RKO (cell line): Measurements from ENCODE around the gene RPL27A.

Experiments used
- DNase-seq: peaks from one replicate; pipeline ENCODE4 v3.0.0-alpha.2; 2016; ENCODE audit warnings: low spot score

RPL27A gene

DNA sequence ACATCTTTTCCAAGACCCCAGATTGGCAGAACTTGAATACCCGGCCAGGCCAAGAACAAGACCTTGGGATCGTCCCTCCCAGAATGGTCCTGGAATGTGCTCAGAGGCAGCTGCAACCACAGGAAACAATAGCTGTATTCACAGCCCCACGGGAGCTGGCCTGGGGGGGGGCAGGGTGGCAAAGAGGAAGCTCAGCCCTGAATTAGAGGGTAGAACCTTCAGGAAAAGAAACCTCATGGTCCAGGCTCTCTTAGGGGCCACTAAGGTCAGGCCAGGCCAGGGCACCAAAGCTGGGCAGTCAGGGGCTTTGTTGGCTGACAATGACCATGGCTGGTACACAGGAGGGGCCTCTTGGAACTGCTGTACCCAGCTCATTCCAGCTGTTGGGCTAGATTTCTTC is 17.3 kb downstream of the RPL27A start:
- no peak for DNase-seq

DNA sequence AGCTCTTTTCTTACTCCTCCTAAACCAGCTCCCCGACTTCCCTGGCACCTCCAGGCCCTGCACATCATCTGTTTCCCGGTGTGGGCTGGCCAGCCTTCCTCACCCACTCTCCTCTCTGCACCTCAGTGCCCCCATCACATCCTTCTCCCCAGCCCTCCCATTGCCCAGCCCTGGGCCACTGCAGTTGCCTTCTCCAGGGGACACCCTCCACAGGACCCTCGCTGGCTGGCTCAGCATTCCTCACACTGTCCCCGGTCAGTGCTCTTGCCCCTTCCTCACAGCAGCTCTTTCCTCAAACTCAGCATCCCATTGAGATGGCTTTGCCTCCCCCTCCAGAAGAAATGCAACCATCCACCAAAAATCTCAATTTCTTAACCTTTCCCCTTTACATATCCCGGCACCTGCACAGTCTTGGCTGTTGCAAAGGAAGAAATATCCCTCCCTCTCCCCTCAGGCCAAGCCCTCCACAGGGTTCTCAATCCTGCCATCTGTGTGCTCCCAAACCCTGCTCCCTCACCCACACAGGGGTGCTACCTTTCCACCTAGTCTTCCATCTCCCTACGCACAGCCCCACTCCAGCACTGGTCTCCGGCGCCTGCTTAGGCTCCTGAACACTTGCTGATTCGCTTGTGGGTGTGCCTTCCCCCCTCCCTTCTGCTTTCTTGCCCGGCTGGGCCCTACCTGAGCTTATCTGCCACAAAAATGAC is 19.5 kb downstream of the RPL27A start:
- no peak for DNase-seq

DNA sequence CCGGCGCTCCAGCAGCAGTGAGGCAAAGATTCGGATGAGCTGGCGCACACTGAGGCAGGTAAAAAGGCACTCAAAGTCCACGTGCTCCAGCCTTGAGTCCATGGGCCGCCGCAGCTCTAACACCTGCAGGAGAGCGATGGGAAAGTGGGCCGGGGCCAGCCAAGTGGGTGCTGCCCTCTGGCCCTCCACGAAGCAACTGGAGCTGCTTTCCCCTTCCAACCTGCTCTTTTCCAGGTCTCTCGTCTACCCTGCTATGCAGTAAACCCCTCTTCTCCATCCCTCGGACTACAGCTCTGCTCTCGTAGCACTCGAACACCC is 20.0 kb downstream of the RPL27A start:
- no peak for DNase-seq

DNA sequence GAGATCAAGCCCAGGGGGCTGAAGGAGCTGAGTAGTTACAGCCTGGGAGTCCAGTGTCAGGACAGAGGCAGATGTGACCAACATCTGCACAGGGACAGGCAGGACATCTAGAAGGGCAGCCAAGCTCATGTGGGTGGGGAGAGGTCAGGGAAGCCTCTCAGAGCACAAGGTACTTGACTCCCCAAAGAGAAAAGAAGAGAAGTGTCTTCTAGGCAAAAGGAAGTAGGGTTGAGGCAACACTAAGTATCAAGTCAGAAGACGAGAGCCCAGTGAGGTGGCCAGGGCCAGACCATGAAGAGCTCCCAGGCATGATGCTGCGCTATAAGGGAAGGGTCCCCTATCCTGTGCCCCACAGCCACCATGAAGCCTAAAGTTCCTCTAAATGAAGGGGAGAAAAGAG is 21.5 kb downstream of the RPL27A start:
- no peak for DNase-seq

DNA sequence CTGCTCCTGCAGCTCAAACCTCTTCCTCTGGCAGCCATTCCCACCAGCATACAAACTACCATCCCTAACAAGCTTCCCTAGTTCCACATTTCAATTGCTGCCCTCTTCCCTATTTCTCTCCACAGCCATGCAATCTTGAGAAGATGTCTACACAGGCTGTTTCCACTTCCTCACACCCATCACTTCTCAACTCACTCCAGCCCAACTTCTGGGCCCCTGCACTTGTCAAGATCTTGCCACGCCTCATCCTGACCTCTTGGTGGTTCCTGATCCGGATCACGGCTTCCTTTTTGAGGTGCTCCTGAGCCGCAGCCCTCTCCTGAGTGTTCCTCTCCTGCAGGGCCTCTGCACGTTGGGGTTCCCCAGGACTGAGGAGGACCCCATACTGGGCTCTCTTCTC is 22.6 kb downstream of the RPL27A start:
- DNase-seq, result no peak

DNA sequence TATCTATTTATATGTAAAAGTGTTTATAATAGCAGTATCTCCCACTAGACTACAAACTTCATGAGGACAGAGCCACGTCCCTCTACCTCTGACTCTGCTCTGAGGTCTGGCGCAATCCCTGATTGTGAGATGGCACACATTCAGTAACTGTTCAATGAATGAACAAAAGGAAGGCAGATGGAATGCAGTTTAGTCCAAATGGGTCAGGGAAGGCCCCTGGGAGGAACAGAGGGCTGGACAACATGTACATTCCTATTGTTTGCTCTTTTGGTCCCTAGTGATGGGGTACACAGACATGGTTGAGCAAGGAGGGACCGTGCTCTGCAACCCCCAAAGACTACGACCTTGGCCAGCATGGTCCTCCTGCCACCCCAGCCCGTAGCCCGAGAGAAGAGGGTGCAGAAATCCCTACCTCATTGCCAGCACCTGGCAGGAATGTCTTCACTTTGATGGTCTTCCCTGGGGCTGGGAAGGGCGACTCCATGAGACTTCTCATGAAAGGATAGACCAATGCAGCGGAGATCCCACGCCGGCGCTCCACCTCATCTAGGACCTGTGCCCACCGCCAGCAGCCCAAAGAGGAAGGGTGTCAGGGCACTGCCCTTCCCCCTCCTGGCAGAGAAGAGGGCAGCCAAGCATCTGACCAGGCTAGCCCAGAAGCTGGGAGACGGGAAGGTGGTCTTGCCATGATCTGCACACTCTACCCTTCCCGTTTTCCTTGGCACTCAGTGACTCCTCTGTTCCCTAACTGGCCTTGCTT is 24.3 kb downstream of the RPL27A start:
- no peak for DNase-seq

DNA sequence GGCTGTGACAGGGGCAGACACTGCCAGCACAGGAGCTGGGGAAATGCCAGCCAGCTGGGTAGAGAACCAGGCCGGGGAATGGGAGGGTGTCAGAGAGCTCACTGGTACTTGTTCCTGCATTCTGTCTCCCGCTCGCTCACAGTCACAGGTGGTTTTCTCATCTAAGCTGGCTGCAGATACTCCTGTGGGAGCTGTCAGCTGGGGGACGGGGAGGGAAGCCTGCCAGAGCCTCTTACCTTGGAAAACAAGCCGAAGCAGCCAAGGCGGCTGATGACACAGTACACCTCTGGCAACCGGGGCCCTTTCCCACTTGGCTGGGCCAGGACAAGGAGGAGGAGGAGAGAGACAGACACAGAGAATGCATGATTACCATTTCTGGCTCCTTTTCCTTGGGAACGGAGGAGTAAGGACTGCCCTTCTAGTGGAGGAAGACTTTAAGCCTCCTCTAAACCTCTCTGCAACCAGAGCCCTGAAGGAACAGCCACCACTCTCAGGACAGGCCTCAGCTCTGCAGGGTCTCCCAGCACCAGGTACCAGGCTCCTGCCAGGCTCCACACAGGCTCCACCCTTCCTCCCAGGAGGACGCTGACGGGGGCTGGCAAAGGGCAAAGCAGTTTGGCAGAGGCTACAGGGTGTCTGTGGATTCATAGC is 25.1 kb downstream of the RPL27A start:
- DNase-seq, result no peak

DNA sequence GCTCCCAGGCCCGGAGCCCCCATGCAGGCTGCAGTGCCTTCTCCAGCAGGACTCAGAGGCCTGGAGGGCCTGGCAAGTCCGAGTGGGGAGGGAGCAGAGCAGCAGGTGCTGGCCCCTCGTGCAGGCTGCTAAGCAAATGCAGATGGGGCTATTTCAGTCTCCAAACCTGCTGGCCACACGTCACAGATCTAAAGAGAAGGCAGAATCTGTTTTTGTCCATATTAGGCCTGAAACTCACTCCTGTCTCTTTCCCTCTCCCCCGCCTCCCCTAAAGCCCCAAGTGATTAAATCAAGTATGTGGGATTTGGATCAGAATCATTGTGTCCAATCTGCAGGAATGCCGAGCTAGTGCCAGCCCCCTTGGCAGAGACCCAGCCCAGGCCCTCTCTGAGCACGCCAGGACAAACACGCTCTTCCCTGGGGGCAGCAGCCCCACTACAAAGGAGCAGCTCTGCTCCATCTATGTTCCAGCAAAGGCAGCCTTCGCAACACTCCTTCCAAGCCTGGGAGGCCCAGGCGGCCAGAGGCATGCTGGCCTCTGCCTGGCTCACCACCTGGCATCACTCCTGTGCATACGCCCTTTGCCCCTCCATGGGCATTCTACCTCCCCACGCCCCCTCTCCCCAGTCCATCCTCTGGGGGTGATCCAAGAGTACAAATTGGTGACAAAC is 26.5 kb downstream of the RPL27A start:
- no peak for DNase-seq

DNA sequence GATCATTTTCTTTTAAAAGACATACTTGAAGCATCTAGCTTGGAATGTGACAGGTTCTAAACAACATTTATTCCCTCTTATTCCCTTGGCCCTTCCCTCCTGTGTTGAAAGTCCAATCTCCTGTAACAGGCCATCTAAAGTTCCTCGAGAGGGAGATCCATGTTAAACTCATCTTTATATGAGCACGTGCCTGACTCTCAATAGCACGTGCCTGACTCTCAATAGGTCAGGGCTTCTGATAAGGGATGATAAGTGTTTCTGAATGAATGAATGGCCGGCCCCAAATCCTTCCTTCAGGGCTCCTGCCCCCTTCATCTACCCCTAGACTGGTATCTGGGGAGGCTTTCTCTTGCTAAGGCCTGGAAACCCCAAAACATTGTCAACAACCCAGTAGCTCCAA is 27.2 kb downstream of the RPL27A start:
- DNase-seq, result no peak

DNA sequence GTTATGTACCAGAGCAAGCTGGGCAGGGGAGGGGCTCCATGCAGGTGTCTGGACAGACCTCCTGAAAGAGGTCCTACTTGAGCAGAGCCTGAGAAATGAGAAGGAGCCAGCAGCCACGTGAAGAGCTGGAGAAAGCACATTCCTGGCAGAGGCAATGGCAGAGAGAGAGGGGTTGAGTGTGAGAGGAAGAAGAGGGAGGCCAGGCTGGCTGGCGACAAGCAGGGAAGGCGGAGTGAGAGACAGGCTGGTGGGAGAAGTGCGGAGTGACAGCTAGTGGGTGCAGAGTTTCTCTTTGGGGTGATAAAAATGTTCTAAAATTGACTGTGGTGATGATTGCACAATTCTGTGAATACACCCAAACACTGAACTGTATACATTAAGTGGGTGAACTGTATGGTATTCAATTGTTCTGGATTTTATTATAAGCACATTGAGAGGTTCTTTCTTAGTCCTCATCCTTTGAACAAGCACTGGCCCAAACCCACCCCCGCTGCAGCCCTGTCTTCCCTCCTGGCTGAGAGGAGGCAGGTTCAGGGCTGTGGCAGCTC is 29.4 kb downstream of the RPL27A start:
- DNase-seq, result no peak

DNA sequence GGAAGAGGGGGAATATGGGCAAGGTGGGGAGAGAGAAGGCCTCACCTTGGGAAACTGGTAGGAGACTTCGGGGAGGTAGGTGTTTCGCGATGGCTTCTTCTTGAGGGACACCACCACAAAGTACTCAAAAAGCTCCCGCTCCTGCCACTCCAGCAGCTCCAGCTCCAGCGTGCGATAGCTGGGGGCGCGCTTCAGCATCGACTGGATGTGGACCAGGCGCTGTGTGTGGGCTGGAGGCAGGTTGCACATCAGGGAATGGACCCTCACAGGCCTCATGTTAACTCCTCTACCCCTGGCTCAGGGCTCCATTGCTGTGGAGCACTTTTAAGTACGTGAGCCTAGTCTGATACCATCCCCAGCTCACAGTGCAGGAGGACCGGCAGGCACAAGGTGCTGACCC is 29.9 kb downstream of the RPL27A start:
- DNase-seq, result no peak

DNA sequence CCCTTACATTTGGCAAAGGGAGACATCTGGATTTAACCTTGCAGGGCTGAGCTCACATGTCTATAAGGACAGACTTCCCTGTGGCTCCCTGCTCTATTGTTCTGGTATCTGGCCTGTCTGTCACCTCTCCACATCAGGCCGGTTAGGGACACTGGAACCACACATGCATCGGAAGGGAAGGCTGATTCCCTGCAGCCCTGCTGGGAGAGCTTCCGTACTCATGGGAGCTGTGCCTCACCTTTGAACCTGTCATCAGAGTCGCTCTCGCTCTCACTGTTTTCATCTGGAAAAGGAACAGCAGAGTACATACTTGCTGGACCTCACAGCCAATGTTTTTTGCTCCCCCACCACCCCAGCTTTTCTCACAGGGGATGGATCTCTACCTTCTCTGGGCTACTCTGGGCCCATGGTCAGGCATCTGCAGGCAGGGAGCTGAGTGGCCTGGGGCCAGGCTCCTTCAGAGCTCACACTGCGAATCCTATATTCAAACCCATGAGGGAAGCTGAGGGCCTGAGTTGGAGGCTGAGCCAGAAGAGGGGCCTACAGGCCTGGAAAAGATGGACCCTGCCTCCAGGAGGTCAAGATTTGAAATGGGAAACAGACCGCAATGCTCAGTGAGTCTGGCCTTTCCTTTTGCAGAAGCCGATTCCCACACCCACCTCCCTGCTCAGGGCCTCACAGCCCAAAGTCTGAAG is 31.3 kb downstream of the RPL27A start:
- no peak for DNase-seq

DNA sequence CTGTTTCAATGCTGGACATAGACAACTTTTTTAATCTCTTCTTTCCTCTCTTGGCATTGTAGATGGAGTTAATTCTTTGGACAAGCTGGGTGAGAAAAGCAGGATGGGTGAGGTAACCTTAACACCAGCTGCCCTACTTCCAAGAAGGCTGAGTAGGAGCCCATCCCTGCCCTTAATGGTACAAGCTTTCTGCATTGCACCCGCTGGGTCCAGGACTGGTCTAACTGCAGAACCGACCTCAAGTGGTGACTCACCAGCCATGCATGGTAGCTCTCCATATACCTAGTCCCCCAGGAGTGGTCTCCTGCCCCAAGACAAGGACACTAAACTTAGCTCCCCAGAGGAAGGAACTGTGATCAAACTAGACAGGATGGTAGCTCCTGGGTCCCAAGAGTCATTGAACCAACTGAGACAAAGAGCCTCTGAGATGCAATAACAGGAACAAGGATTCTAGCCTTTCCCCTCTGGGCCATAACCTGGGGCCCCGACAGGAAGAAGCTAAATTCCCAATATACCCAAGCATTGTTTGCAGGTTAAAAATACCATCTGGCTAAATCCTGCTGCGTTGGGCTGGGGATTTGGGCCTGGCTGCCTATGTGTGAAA is 32.1 kb downstream of the RPL27A start:
- DNase-seq, result no peak

DNA sequence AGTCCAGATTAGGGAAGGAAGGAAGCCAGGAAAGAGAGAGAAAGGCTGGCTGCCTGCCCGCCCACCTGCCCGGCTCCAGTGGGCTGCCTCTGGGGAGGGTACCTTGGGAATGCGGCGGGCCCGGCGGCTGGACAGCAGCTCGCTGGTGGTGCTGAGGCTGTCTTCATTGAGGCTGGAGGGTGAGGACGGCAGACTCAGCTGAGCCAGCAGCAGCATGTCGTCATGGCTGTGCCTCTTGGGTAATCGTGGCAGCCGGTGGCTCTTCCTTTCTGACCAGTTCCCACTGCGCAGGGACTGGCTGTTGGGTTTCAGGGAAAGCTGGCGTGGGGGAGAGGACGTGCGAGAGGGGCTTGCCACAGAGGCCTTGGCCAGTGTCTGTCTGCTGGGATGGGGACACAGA is 32.9 kb downstream of the RPL27A start:
- no peak for DNase-seq

DNA sequence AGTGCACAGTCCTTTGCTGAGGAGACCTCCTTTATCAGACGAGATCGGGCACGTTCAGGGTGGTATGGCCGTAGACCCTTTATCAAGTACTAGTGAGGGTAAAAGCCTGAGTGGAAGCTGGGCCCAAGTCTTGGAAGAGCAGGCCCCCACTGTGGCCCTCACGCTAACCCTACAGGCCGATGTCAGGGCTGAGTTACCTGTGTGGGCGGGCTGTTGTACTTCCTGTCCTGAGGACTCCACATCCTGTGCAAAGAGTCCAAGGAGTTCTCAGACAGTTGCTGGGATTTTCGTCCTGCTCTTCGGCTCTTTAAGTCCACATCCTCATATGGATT is 34.9 kb downstream of the RPL27A start:
- DNase-seq, result no peak

DNA sequence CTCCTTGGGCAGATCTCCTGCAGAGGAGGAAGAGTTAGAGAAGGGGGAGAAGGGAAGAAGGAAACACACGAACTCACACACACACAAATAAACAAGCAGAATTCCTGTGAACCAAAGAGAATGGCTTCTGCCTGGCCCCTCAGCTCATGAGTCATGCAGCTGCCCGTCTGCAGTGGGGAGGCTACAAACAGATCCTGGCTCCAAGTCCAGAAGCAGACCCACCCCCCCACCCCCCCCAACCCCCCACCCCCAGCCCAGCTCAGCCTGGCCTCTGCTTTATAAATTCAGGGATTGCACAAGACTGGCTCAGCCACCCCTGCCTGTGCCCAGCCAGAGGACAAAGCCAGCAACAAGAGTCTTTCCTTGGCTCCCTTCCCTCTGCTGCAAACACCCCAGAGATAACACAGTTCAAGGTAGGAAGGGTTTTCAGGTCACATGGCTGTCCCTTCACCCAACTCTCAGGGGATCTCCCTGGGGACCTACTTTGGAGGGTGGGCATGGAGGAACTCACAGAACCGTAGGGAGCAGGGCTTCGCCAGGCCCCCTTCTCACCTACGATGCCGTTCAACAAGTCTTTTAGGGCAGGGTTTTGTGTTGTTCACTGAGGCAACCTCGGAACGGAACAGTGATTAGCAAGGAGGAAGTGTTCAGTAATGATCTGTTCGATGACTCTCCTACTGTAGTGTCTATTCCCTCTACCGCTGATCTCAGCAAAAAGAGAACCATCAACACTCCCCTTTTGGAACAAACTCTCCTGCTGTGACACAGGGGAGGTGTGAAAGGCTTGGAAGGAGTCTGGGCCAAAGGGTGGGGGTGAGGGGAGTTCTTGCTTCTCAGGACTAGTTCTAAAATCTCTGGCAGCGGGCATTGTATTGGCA is 35.5 kb downstream of the RPL27A start:
- DNase-seq, result peak; percentile 20

DNA sequence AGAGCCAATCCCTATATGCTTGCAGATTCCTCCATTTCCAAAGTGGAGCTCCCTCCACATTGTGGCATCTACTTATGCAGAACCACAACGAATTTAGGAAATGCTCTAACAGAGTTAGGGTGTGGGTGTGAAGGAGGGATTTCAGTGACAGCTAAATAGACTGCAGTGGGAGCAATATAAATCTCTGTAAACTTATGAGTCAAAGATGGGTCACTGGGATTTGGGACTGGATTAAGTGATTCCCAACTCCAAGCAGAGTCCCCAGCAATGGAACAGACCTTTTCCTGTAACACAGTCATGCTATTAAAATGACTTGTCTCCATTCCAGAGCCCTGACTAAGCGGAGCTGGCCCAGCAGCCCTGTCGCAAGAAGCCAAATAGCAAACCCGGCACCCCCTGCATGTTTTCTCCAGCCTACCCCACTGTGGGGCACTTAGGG is 36.6 kb downstream of the RPL27A start:
- peak; percentile 96 for DNase-seq

DNA sequence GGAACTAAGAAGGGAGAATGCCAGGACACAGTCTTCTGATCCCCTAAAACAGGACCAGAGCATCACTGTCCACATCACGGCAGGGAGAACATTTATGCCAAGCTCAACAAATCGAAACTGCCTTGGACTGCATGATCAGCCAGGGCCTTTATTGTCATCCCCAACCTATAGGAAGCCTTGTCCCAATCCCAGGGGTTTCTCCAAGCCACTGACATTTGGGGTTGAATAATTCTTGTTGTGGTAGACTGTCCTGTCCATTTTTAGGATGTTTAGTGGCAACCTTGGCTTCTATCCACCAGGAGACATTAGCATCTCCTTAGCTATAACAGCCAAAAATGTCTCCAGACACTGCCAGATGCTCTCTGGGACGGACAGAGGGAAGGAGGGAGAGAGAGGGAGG is 37.1 kb downstream of the RPL27A start:
- no peak for DNase-seq

DNA sequence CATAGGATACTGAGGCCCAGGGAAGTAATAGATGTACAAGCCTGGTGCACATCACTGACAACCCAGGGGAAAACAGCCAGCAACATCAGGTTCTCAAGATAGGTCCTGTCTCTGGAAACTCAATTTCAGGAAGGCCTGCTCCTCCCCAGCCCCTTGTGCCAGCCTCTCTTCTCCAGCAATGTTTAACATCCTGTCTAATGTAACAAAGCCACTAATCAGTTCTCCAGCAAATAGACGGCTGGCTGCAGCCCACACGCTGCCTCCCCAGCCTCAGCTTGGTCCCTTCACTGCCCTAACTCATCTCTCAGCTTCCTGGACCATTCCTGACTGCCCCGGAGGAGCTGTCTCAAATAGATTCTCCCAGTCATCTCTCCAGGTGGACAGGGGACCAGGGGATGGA is 37.8 kb downstream of the RPL27A start:
- no peak for DNase-seq

DNA sequence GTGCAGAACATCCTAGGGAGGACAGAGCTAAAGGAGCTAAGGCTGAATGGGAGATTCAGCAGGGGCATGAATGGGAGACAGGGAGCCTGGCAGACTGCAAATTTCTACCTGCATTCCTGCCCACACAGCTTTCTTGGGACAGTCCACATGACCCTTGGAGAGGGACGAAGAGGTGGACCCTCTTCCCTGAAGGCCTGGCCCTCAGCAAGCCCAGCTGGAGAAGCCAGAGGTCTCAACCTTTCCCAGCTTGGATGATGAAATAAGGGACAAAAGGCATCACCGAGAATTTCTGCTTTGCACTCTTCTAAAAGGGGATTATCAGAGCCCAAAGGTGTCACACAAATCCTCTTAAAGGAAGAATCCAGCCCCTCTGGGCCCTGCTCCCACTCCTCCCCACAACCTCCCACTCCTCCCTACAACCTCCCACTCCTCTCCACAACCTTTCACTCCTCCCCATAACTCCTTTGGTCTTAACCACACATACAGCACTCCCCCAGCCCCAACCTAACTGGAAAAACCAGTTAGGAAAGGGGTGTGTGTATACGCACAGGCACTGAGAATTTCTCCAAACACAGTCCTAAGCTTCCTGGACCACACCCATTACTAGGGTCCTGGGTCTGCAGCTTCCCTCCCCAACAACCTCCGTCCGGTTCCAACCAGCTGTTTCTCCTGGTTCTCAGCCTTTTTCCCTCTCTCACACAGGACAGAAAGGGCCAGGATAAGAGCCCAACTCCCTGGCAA is 38.4 kb downstream of the RPL27A start:
- DNase-seq, result no peak
